GM19452 (cell line): ENCODE data around the gene EIF4A3.
"Not testable (repeated sequence)": the region's sequence is repeated elsewhere in the genome, so short reads cannot be mapped to it uniquely, and the experiment has no call there.

Experiments
- ATAC-seq: cut with Tn5 transposase; IDR thresholded peaks from one replicate; pipeline ENCODE4 v1.9.1; 2021; ENCODE audit not compliant: unreplicated experiment

The EIF4A3 gene

DNA sequence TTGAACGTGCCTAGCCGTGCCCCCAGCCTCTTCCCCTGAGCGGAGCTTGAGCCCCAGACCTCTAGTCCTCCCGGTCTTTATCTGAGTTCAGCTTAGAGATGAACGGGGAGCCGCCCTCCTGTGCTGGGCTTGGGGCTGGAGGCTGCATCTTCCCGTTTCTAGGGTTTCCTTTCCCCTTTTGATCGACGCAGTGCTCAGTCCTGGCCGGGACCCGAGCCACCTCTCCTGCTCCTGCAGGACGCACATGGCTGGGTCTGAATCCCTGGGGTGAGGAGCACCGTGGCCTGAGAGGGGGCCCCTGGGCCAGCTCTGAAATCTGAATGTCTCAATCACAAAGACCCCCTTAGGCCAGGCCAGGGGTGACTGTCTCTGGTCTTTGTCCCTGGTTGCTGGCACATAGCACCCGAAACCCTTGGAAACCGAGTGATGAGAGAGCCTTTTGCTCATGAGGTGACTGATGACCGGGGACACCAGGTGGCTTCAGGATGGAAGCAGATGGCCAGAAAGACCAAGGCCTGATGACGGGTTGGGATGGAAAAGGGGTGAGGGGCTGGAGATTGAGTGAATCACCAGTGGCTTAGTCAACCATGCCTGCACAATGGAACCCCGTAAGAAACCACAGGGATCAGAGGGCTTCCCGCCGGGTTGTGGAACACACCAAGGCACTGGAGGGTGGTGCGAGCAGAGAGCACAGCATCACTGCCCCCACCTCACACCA lies 44.8 kb downstream of the EIF4A3 start:
- peak; percentile 7 for ATAC-seq

DNA sequence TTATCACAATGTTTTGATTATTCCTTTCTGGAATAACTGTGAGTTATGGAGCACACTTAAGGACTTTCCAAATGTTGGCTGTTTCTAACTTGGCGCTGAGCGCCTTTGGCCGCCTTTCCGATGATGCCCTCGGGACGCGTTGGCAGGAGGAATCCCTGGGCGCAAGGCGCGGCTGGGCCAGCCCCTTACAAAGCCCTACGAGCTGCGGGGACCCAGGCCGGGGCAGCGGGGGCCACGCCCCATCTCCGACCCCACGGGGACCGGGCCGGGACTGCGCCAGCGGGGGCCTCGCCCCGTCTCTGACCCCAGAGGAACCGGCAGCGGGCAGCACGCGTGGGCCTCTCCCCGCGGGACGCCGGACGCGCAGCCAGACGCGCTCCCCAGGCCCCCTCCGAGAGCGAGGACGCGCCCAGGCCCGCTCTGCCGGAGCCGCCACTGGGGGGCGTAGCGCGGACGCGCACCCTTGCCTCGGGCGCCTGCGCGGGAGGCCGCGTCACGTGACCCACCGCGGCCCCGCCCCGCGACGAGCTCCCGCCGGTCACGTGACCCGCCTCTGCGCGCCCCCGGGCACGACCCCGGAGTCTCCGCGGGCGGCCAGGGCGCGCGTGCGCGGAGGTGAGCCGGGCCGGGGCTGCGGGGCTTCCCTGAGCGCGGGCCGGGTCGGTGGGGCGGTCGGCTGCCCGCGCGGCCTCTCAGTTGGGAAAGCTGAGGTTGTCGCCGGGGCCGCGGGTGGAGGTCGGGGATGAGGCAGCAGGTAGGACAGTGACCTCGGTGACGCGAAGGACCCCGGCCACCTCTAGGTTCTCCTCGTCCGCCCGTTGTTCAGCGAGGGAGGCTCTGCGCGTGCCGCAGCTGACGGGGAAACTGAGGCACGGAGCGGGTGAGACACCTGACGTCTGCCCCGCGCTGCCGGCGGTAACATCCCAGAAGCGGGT lies 45.6 kb downstream of the EIF4A3 start, which contains the start of gene GAA:
TSS of gene GAA (plus strand) at position 571 of the 935 bp plus-strand sequence. CDS start 3,006 bp downstream, outside the sequence.
- ATAC-seq = peak; percentile 59

DNA sequence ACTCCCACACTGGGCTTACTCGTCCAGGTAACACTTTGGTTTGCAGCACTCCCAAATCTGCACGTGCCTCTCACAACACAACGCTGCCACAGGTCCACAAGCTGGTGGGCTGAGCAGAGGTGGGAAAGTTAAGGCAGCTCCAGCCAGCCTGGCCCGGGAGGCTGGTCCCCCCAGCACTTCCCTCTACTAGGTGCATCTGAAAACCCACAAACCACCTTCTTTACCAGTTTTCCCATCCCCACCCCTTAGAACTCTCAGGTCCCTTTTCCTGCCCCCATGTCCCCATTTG lies 46.9 kb downstream of the EIF4A3 start:
- ATAC-seq = no peak

DNA sequence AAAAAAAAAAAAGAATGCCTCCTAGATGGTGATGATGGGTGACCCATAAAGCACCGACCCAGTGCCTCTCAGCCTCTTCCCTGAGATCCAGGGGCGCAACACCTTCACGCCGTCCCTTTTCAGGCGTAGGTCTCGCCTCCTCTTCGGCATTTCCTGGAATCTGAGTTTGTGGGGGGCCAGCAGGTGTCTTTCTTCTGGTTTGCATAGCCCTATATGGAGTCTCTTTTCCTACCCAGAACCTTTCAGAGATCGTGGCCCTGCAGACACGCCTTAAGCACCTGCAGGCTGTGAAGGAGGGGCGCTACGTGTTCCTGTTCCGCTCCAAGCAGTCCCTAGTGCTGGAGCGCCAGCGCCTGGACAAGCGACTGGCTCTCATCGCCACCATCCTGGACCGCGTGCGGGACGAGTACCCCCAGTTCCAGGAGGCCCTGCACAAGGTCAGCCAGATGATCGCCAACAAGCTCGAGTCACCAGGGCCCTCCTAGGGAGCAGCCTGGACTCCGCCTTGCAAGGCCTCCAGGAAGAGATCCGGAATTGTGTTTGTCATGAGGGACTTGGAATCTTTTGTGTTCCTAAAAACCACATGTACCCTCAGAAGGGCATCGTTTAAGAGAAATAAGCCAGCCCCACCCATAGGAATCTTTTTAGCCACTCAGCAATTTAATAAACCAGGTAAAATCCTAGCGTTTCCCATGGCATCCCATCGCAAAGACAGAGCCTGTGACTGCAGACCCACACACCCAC lies 47.5 kb downstream of the EIF4A3 start:
- ATAC-seq = no peak

DNA sequence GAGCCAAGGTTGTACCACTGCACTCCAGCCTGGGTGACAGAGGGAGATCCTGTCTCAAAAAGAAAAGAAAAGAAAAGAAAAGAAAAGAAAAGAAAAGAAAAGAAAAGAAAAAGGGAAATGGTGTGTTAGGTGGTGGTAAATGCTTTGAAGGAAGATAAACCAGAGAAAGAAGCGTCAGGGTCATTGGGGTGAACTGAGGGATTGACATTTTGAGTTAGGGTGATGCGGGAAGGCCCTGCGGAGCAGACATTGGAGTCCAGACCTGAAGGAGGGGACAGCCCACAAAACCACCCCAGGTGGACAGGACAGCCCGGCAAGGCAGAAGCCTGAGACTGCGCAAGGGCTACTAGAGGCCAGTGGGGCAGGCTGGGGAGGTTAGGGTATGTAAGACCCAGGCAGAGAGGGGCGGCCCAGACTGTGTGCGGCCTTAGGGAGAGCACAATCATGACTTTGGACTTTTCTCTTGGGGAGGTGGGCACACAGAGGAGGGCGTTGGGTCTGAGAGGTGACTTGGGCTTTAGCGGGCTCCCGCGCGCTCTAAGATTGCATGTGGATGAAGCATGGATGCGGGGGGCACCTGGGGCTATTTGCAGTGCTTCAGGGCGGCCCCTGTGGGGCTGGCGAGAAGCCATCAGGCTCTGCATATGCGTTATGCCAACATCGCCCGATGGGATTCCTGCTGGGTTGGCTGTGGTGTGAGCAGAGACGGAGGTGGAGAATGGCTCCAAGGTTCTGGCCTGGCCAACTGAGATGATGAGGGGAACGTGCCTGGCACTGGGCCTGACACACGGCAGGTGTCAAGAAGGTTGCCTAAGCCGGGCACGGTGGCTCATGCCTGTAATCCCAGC lies 48.9 kb downstream of the EIF4A3 start:
- no peak for ATAC-seq

DNA sequence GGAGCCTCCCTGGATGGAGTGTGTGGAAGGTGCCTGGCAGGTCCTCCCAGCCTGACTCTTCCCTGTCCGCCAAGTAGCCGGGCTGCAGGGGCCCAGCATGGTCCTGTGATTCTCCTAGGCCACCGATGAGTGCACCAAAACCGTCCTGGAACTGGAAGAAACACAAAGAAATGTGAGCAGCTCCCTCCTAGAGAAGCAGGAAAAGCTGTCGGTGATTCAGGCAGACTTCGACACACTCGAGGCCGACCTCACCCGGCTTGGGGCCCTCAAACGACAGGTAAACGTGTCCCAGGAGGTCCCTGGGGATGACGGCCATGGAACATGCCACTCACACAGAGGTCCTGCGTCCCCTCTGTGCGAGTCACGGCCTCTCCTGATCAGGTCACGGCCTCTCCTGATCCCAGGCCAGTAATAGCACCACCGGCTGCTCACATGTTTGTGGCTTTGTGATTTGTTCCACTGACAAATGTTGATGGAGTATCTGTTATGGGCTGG lies 49.8 kb downstream of the EIF4A3 start:
- no peak for ATAC-seq

DNA sequence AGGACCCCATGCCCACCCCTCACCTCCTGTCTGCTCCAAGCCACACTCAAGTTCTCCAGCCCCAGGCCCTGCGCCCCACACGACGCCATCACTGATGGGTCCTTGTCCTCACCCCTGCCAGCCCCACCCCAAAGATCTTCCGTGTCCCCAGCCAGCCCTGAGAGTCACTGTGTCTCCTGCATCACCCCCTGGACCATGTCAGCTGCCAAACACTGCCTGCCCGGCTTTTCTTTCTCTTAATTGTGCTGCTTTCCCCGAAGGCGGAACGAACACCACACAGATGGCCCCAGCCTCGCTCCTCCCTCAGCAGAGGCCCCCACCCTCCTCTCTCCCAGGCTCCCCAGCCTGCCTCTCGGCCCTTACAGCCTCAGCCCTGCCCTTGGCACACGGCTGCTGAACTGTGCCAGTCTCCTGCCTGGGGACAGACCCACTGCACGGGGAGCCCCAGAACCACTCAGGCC lies 50.3 kb downstream of the EIF4A3 start:
- no peak for ATAC-seq

DNA sequence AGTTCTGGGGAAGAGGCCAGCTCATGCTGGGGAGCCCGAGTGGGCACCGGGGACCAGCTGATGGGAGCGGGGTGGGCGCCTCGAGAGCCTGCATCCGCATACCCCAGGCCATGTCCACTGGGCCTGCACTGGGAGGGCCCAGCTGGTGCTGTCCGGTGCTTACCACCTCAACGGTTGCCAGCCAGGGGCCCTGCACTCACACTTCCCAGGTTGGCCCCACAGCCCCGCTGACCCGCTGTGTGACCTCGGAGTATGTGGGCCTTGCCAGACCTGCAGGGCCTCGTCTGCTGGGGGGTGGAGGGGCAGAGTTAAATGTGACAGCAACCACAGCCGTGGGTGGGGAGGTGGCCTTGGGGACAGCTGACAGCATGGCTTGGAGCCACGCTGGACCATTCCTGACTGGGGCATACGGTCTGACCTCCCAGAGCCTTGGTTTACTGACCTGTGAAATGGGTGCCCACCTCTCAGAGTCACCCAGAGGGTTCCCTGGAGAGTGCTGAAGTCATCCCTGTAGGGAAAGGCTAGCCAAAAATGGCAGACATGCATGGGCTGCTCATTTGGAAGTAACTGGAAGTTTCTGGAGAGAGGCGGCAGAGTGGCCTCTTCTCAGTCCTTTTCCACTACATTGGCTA lies 51.0 kb downstream of the EIF4A3 start:
- no peak for ATAC-seq

DNA sequence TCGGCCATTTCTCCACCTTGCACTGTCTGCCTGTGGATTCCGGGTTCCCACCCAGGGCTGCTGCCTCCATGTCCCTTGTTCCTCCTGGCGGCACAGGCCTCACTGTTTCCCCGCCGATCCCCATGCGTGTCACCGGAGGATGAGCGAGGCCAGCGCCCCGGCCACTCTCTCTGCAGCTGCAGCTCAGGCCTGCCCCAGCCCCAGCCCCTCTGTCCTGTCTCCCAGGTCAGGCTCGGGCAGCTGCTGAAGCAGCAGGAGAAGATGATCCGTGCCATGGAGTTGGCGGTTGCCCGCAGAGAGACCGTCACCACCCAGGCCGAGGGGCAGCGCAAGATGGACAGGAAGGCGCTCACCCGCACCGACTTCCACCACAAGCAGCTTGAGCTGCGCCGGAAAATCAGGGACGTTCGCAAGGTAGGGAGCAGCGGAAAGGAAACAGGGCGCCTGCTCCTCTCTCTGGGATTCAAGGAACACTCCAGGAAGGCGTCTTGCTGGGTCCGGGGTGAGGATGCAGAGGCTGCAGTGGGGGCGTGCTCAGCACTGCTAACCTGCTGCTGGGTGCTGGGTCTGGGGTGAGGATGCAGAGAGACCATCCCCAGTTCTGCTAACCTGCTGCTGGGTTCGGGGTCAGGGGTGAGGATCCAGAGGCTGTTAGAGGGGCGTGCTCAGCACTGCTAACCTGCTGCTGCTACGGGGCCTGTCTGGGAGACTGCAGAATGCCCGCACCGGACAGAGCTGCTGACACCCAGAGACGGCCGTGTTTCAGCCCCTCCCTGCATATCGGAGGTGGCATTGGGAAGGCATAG lies 51.7 kb downstream of the EIF4A3 start:
- ATAC-seq = no peak

DNA sequence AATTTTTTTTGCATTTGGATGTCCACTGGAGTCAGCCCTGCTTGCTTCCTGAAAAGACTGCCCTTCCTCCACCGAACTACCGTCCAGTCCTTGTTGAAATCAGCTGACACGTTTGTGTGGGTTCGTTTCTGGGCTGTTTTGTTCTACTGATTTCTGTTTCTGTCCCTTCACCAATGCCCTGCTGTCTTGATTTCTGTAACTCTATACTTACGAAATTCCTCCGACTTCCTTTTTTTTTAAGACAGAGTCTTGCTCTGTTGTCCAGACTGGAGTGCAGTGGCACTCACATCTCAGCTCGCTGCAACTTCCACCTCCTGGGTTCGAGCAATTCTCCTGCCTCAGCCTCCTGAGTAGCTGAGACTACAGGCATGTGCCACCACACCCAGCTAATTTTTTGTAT lies 54.0 kb downstream of the EIF4A3 start:
- ATAC-seq = no peak

DNA sequence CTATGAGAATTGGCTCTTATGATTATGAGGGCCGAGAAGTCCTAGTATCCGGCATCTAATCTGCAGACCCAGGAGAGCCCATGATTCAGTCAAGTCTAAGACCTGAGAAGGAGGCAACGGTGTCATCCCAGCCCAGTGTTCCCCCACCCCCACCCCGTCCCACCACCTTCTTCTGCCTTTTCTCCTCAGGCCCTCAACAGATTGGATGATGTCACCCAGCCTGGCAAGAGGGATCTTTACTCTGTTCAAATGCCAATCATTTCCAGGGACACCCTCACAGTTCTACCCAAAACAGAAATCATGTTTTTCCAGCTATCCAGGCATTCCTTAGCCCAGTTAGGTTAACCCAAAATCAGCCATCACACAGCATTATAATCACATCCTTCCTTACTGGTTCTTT lies 55.6 kb downstream of the EIF4A3 start:
- no peak for ATAC-seq

DNA sequence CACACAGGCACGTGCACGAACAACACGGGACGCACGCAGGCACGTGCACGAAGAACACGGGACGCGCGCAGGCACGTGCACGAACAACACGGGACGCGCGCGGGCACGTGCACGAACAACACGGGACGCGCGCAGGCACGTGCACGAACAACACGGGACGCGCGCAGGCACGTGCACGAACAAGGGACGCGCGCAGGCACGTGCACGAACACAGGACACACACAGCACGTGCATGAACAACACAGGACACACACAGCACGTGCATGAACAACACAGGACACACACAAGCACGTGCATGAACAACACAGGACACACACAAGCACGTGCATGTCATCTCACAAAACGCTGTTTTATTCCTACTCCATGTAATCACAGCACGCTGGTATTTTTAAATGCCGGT lies 56.8 kb downstream of the EIF4A3 start:
- not testable (repeated sequence) for ATAC-seq

DNA sequence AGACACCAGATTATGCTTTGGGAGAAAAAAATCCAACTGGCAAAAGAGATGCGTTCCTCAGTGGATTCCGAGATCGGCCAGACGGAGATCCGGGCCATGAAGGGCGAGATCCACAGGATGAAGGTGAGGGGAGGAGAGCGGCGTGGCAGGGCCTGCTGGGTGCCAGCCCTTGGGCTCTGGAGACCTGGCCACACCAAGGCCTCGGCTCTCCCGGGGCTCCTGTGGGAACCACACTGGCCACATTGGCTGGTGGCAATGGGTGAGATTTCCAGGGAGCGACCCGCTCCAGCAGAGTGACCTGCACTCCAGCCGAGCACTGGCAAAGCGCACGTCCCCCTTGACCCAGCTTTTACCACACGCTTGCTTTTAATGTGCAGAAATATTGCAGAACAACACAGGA lies 57.2 kb downstream of the EIF4A3 start:
- ATAC-seq = no peak

DNA sequence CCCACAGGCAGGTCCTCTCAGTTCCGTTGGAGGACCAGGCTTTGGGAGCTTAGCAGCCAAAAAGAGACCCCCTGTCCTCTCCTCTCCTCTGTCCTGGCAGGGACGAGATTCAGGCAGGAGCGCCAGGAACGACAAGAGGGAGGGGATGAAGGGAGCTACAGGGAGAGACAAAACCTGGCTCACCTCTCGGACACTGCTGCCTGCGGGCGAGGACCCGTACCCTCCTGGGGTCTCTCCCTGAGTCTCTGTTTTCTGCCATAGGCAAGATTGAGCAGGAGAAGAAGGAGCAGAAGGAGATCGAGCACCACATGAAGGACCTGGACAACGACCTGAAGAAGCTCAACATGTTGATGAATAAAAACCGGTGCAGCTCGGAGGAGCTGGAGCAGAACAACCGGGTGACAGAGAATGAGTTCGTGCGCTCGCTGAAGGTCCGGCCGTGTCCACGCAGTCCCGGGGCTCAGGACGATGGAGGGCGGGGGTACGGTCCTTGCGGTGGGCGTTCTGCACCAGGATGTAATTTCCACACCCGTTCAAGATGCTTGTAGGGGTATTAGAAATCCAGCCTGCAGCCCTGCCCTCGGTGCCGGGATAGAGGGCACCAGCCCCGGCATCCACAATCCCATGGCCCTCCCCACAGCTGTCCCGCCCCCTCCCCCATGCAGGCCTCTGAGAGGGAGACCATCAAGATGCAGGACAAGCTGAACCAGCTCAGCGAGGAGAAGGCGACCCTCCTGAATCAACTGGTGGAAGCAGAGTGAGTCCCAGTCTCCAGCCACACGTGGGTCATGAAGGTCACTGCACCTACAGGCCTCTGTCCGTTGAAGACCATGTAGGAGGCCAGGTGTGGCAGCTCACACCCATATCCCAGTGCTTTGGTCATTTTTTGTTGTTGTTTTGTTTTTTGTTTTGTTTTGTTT lies 59.3 kb downstream of the EIF4A3 start:
- no peak for ATAC-seq

DNA sequence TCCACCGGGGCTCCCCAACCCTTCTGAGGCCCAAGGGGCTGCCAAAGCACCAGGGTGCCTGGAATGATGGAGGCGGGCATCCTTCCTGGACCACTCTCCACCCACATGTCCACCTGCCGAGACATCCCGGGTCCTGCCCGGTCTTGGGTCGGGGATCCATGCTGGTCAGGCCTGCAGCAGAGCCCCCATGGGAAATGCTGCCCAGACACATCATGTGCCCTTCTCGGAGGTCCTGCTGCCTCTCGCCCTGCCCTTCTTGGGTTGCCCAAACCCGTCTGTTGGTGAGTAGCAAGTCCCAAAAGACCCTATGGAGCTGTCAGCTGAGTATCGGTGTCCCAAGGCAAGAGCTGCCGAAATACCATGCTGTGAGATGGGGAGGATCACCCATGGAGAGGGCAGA lies 60.3 kb downstream of the EIF4A3 start:
- ATAC-seq = no peak

DNA sequence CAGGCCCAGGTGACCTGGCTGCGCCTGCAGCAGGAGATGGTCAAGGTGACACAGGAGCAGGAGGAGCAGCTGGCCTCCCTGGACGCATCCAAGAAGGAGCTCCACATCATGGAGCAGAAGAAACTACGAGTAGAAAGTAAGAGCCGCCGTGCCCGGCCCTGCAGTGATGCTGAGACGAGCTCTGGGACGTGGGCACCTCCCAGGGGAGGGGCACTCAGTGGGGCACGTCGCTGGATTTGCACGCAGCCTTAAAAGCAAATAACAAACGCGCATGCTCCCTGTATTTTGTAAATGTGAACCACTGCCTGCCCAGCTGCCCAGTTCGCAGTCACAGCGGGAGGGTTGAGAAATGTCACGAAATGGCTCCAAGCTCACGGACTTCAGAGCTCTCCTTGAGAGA lies 60.8 kb downstream of the EIF4A3 start:
- no peak for ATAC-seq

DNA sequence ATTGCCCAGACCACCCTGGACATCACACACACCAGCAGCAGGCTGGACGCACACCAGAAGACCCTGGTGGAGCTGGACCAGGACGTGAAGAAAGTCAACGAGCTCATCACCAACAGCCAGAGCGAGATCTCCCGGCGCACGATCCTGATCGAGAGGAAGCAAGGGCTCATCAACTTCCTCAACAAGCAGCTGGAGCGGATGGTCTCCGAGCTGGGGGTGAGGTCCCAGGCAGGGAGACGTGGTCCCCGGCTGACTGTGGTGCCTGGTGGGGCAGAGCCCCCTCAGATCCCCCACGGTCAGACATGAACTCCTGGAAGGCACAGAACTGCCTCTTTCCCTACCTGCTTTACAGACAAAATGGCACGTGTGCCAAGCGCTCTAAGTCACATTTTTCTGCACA lies 62.2 kb downstream of the EIF4A3 start:
- no peak for ATAC-seq
